Psoas muscle (tissue), 8 donors: ENCODE results near the gene ARHGEF7. TPM values are rescaled to one million over a fixed set of nuclear protein-coding genes. Genes with fewer than 3 reads are reported as not detected.

Experiments
- ATAC-seq, 4 donors: fragments of 200-7000 bp; cut with Tn5 transposase; one replicate each; pipeline ENCODE4 v1.9.1; 2020; ENCODE audit warnings: moderate library complexity in 3 of 4, mild to moderate bottlenecking in 2 of 4
- DNase-seq, 2 donors: peaks; one replicate each; pipeline ENCODE4 v3.0.0-alpha.2; 2020
- H3K27ac ChIP-seq: fragments of 200-600 bp; one replicate; pipeline ENCODE4 v1.8.0; 2022
- H3K27me3 ChIP-seq, 3 donors: fragments of 200-600 bp in 1 of 3; one replicate each; pipeline versions ENCODE4 v1.6.1 to v1.8.0; 2013 to 2022; ENCODE audit warnings: low read length in 2 of 3, mild to moderate bottlenecking in 2 of 3, moderate library complexity in 1 of 3; ENCODE audit not compliant: insufficient read depth in 3 of 3
- H3K36me3 ChIP-seq, 2 donors: fragments of 200-600 bp in 1 of 2; one replicate each; pipeline versions ENCODE4 v1.6.1 to v1.8.0; 2013 to 2022; ENCODE audit warnings: low read depth in 1 of 2, mild to moderate bottlenecking in 1 of 2, moderate library complexity in 1 of 2; ENCODE audit not compliant: insufficient read depth in 1 of 2
- H3K4me1 ChIP-seq: fragments of 200-600 bp; one replicate; pipeline ENCODE4 v1.8.0; 2022
- H3K4me3 ChIP-seq: fragments of 200-600 bp; one replicate; pipeline ENCODE4 v1.8.0; 2022; ENCODE audit warnings: mild to moderate bottlenecking
- H3K9me3 ChIP-seq: fragments of 200-600 bp; one replicate; pipeline ENCODE4 v1.8.0; 2022
- WGBS, 3 donors: extraction: QIAGEN DNeasy Blood & Tissue Kit; methylation state at CpG; one replicate each; pipeline versions ENCODE4 v1.1.6 to v1.1.7; 2013; 5-methylcytosine and 5-hydroxymethylcytosine counted together
- intact Hi-C, 2 donors: fragments of 100-400 bp; cut with DNase I; formaldehyde crosslinking; loops; one replicate each; pipeline versions ENCODE4 v1.11.0 to v1.14.2; 2022
- polyA plus RNA-seq, 3 donors: library from polyadenylated mRNA; stranded (reverse); fragments of 200-250 nt; gene quantifications; one replicate each; pipeline ENCODE4 v1.2.3, GENCODE V29; 2013
- total RNA-seq, 4 donors: library from RNA; stranded (reverse); fragmentation: NEBNext Ultra II Directional in 2 of 4; extraction: Animal tissue kit (Norgen Biotek cat#: 25700) in 2 of 4; gene quantifications; one replicate each; pipeline versions ENCODE4 v1.2.1 to v1.2.4, GENCODE V29; 2021 to 2023
- TF ChIP-seq, protein P1 (sequence below): fragments of 200-600 bp; IDR thresholded peaks from one replicate; pipeline ENCODE4 v1.8.0; 2022; ENCODE audit warnings: antibody characterized with exemption
- donor health status: healthy with polysubstance abuse.
- donor health status: DM: no; HTN: no; CAD: no; lungs with moderate emphysema.
- donor health status: Bipolar disorder and iron deficiency.
- donor health status: healthy.
- donor health status: DM: yes; HTN: yes; CAD: no.
- donor health status: DM: no; HTN: no; CAD: no.
- donor health status: DM: no; HTN: no; CAD: no.
- donor health status: DM: yes; HTN: yes; CAD: no.

The ARHGEF7 gene
- total and polyA plus RNA-seq, 7 donors, result 21.6 to 53.6 (median 46.8) TPM

DNA sequence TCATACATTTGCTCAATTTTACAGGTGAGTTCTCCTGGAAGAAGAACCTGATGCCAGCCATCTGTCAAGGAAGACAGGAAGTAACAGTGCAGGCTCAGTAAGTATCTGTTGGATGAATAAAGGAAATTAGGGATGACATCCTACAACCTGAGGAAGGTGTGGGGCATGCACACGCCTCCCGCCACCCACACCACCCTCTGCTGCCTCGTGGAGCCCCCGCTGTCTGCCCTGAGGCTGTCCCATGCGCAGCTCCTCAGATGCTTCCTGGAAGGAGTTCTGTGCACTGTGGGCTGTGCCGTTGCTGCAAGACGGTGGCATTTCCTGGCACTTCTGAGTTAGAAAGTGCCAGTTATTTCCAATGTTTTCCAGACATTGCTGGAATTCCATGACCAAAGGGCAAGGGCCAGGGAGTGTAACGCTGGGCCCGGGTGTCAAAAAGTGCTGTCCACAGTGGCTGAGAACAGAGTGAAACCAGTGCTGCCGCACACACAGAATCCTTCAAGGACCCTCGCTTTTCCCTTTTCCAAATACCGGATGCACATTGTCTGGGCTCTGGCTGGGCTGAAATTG, 201.1 kb downstream of the ARHGEF7 start:
- intact Hi-C loops, result no loop called here
- no peaks in the 10 kb centered on the region for H3K9me3 ChIP-seq
- H3K27ac ChIP-seq, result no peak overlapping the region
- H3K4me3 ChIP-seq, result no peak overlapping the region
- peaks cover 0 to 11% of the 10 kb centered on the region in 2 donors for H3K36me3 ChIP-seq
- DNase-seq (no peak), ATAC-seq (peak in 1 of 4 donors; percentile 16)
- TF ChIP-seq, protein P1, sequence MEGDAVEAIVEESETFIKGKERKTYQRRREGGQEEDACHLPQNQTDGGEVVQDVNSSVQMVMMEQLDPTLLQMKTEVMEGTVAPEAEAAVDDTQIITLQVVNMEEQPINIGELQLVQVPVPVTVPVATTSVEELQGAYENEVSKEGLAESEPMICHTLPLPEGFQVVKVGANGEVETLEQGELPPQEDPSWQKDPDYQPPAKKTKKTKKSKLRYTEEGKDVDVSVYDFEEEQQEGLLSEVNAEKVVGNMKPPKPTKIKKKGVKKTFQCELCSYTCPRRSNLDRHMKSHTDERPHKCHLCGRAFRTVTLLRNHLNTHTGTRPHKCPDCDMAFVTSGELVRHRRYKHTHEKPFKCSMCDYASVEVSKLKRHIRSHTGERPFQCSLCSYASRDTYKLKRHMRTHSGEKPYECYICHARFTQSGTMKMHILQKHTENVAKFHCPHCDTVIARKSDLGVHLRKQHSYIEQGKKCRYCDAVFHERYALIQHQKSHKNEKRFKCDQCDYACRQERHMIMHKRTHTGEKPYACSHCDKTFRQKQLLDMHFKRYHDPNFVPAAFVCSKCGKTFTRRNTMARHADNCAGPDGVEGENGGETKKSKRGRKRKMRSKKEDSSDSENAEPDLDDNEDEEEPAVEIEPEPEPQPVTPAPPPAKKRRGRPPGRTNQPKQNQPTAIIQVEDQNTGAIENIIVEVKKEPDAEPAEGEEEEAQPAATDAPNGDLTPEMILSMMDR, result no peak
- no peaks in the 10 kb centered on the region for H3K4me1 ChIP-seq
- H3K27me3 ChIP-seq, result no peaks in the 10 kb centered on the region
- WGBS, 3 donors, result 67 to 81% (median 76%) methylated on average over 12 of the region's 12 CpGs

DNA sequence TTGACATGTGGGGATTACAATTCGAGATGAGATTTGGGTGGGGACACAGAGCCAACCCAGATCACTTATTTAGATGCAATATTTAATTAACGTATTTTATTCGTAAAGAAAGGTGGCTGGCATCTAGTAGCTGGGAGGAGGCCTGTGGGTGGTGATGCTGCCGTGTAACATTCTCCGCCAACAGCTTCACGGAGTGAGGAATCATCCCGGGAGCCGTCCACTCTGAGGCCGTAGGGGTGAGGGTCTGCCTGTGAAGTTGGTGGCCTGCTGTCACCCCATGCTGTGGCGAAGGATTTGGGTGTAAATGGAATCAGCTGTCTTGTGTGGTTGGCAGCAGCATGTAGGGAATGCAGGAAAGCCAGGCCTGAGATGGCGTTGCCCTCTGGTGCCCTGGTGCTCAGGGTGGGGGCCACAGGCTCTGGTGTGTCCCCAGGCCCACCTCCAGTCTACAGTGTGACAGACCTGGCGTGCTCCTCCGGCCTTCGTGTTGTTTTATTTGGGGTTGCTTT, 202.0 kb downstream of the ARHGEF7 start:
- Histone ChIP-seq H3K27me3 (no peaks in the 10 kb centered on the region), H3K9me3 (no peaks in the 10 kb centered on the region), H3K27ac (no peak overlapping the region), H3K36me3 (peaks cover 0 to 4% of the 10 kb centered on the region in 2 donors), H3K4me3 (no peak overlapping the region), H3K4me1 (no peaks in the 10 kb centered on the region)
- DNase-seq (no peak), ATAC-seq (no peak)
- WGBS, 3 donors, result 89 to 91% (median 90%) methylated on average over 14 of the region's 14 CpGs
- intact Hi-C loops, result no loop called here
- TF ChIP-seq, protein P1, result no peak

DNA sequence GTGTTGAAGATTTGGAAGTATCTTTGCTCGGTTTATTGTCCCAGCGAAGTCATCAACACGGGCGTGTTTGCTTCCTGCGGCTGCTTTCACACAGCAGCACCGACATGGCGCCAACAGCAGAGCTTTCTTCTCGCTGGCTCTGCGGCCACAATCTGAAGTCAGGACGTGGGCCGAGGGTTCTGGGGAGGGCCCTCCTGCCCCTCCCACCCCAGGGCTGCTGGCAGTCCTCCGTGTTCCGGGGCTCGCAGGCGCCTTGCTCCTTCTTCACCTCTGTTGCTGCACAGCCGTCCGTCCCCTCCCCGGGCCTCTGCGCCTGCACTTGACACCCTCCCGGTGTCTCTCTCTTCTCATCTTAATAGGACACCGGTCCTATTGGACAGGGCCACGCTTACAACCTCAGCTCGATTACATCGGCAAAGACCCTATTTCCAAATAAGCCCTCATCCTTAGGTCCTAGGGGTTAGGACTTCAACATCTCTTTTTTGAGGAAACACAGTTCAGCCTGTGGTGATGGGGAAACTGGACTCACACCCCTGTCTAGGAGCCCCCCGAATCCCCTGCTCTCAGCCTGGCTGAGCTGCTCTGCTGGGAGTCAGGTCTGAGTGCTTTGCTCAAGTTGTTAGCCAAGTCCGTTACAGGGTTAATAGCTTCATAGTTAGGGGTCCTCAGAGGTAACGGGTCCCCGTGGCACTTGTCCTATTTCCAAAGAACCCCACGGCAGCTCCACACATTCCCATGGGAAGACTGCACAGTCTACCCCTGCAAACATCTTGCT, 202.6 kb downstream of the ARHGEF7 start:
- ATAC-seq, result no peak
- peaks cover 0 to 4% of the 10 kb centered on the region in 2 donors for H3K36me3 ChIP-seq
- WGBS, 3 donors, result 82 to 86% (median 85%) methylated on average over 29 of the region's 29 CpGs
- no peak overlapping the region for H3K27ac ChIP-seq
- H3K9me3 ChIP-seq, result no peaks in the 10 kb centered on the region
- no peak for DNase-seq
- intact Hi-C loops, result no loop called here
- no peaks in the 10 kb centered on the region for H3K27me3 ChIP-seq
- TF ChIP-seq, protein P1, result no peak
- no peak overlapping the region for H3K4me3 ChIP-seq
- no peaks in the 10 kb centered on the region for H3K4me1 ChIP-seq

DNA sequence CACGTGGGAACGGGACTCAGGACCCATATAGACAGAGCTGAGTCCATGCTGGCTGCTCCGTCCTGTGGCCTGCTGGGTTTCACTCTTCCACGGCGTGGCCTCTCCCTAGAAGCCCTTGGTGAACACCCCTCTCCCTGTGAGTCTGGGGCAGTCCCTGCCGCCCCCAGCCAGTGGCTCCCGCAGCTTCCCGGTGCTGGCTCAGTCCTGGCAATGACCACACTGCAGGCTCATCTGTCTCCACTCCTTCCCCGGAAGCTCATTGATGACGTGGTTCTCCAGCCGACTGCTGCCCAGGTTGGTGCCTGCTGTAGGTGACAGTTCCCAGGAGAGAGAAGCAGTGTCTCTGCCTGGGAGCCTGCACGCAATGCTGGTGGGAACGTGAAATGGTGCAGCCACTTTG, 203.3 kb downstream of the ARHGEF7 start:
- Histone ChIP-seq H3K36me3 (peaks cover 0 to 4% of the 10 kb centered on the region in 2 donors), H3K27ac (no peak overlapping the region), H3K27me3 (no peaks in the 10 kb centered on the region), H3K9me3 (no peaks in the 10 kb centered on the region), H3K4me3 (no peak overlapping the region), H3K4me1 (no peaks in the 10 kb centered on the region)
- TF ChIP-seq, protein P1, result no peak
- intact Hi-C loops, result no loop called here
- DNase-seq (no peak), ATAC-seq (no peak)
- 64 to 82% (median 73%) methylated on average over 13 of the region's 13 CpGs for WGBS, 3 donors
